CD4-positive, CD25-positive, alpha-beta regulatory T cell (primary cell): ENCODE measurements around the gene LAMP5. TPM values are rescaled to one million over a fixed set of nuclear protein-coding genes. Genes with fewer than 3 reads are reported as not detected.

ENCODE experiments used
- ATAC-seq, 2 donors: fragments of 150-1000 bp; cut with Tn5 transposase; one replicate each; pipeline ENCODE4 v1.10.0; 2021; ENCODE audit warnings: low read depth in 2 of 2, moderate number of reproducible peaks in 2 of 2, moderate library complexity in 1 of 2
- DNase-seq, 3 donors: peaks; one replicate each; pipeline versions ENCODE4 v3.0.0 to v3.0.0-alpha.2; 2012 to 2022; ENCODE audit warnings: mixed read lengths in 1 of 3
- H3K27ac ChIP-seq: one replicate; pipeline ENCODE4 v1.7.0; 2013; ENCODE audit warnings: mild to moderate bottlenecking, low read length; ENCODE audit not compliant: insufficient read depth, poor library complexity, severe bottlenecking
- H3K27me3 ChIP-seq: one replicate; pipeline ENCODE4 v1.7.0; 2013; ENCODE audit warnings: low read length; ENCODE audit not compliant: control insufficient read depth, insufficient read depth
- H3K36me3 ChIP-seq: one replicate; pipeline ENCODE4 v1.7.0; 2013; ENCODE audit warnings: mild to moderate bottlenecking, low read length, moderate library complexity; ENCODE audit not compliant: control insufficient read depth, insufficient read depth
- H3K4me1 ChIP-seq: 2 replicates; pipeline ENCODE4 v1.7.0; 2013; ENCODE audit warnings: mild to moderate bottlenecking, low read length; ENCODE audit not compliant: insufficient read depth, control insufficient read depth, poor library complexity, severe bottlenecking
- H3K4me3 ChIP-seq: one replicate; pipeline ENCODE4 v1.7.0; 2013; ENCODE audit warnings: low read depth, mild to moderate bottlenecking, low read length, moderate library complexity
- H3K9me3 ChIP-seq, 2 experiments: 1 replicate in 1 of 2; 2 replicates in 1 of 2; pipeline ENCODE4 v1.7.0; 2013; ENCODE audit warnings: low read length in 2 of 2, mild to moderate bottlenecking in 1 of 2, moderate library complexity in 1 of 2; ENCODE audit not compliant: control insufficient read depth in 2 of 2
- H3K27ac Mint-ChIP-seq, 3 donors: one replicate each; pipeline ENCODE4 v1.8.0; 2020 to 2022; ENCODE audit warnings: mild to moderate bottlenecking in 3 of 3, mixed read lengths in 3 of 3, moderate library complexity in 2 of 3
- H3K27me3 Mint-ChIP-seq: one replicate; pipeline ENCODE4 v1.8.0; 2022; ENCODE audit warnings: mild to moderate bottlenecking, mixed read lengths
- H3K36me3 Mint-ChIP-seq: one replicate; pipeline ENCODE4 v1.8.0; 2020; ENCODE audit warnings: mixed read lengths
- H3K4me1 Mint-ChIP-seq, 4 donors: one replicate each; pipeline ENCODE4 v1.8.0; 2020 to 2022; ENCODE audit warnings: mixed read lengths in 4 of 4, mild to moderate bottlenecking in 1 of 4
- H3K4me3 Mint-ChIP-seq, 4 donors: one replicate each; pipeline ENCODE4 v1.8.0; 2020 to 2022; ENCODE audit warnings: mild to moderate bottlenecking in 4 of 4, mixed read lengths in 4 of 4, moderate library complexity in 3 of 4
- H3K9me3 Mint-ChIP-seq, 7 donors: one replicate each; pipeline ENCODE4 v1.8.0; 2020 to 2022; ENCODE audit warnings: mixed read lengths in 7 of 7, mild to moderate bottlenecking in 3 of 7, moderate library complexity in 2 of 7
- polyA plus RNA-seq, 4 donors: library from polyadenylated mRNA; unstranded; fragments of 300-500 nt; fragmentation: Illumina TruSeq; gene quantifications; one replicate each; pipeline ENCODE4 v1.2.3, GENCODE V29; 2021
- total RNA-seq: library from RNA; stranded (reverse); gene quantifications from one replicate; pipeline ENCODE4 v1.2.3, GENCODE V29; 2022

LAMP5 gene
- total and polyA plus RNA-seq, 5 donors from 2014 or later: not detected

DNA sequence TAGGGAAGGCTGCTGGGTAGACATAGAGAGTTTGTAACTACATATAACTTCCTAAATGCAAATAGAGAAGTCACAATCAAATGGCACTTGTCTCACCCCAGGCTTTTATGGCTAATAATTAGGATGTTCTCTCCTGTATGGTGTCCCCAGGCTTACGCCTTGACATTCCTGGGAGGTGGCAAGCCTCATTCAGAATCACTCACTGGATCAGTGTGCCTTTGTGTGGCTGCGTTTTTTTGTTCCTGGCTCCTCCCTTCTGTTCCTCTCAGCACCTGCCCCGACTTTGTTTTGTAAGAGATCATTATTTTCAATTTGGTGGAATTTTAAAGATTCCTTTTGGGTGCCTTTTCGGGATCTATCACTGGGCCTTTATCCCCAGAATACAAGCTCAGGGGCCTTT, 5.7 kb downstream of the LAMP5 start:
- Histone ChIP-seq H3K27me3 (peaks cover 6% of the 10 kb centered on the region), H3K27ac (no peak overlapping the region), H3K4me3 (no peak overlapping the region), H3K4me1 (no peaks in the 10 kb centered on the region), H3K36me3 (no peaks in the 10 kb centered on the region), H3K9me3 (no peaks in the 10 kb centered on the region)
- Mint-ChIP-seq H3K27ac (no peak overlapping the region), H3K36me3 (no peaks in the 10 kb centered on the region), H3K9me3 (peaks cover 0 to 2% (median 0%) of the 10 kb centered on the region in 7 donors), H3K27me3 (peaks cover 18% of the 10 kb centered on the region), H3K4me3 (no peak overlapping the region), H3K4me1 (no peaks in the 10 kb centered on the region)
- DNase-seq: no peak
- no peak for ATAC-seq

DNA sequence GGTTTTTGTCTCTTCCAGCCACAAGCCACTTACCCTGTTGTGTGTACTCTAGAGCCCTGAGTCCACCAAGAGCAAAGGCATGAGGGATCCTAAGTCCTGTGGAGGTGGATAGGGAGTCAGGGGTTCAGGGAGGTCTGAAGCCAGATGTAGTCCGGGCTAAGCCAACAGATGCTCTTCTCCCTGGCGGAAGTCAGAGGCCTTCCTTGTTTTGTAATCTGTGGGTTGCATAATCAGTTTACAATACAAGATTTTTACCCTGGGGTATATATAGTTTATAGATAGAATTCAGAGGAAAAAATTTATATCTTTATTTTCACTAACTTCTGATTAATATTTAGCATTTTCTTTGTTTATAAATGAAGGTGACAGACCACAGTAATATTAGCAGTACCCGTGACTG, 9.2 kb downstream of the LAMP5 start:
- no peak for ATAC-seq
- Histone ChIP-seq H3K36me3 (no peaks in the 10 kb centered on the region), H3K4me1 (no peaks in the 10 kb centered on the region), H3K4me3 (no peak overlapping the region), H3K9me3 (no peaks in the 10 kb centered on the region), H3K27me3 (no peaks in the 10 kb centered on the region), H3K27ac (no peak overlapping the region)
- Mint-ChIP-seq H3K9me3 (peaks cover 0 to 3% (median 0%) of the 10 kb centered on the region in 7 donors), H3K4me3 (no peak overlapping the region), H3K27me3 (no peaks in the 10 kb centered on the region), H3K4me1 (no peaks in the 10 kb centered on the region), H3K27ac (no peak overlapping the region), H3K36me3 (no peaks in the 10 kb centered on the region)
- no peak for DNase-seq

DNA sequence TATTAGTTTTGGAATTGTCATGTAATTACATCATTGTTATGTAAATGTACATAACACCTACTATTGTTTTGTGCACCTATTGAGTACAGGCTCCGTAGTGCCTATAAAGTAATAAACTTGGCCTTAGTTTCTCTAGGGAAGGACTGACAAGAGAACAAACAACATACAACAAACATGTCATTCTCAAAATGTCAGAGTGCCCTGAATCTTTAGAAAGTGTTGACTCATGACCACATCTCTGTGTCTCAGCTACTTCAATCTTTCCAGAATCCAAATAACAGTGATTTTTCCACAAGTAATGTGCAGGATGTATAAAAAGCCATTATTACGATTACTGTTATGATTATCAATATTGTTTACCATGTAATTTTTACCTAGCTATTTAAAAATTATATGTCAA, 17.2 kb downstream of the LAMP5 start:
- no peaks in the 10 kb centered on the region for H3K27me3 Mint-ChIP-seq
- Histone ChIP-seq H3K27me3 (no peaks in the 10 kb centered on the region), H3K27ac (no peak overlapping the region), H3K9me3 (no peaks in the 10 kb centered on the region), H3K4me1 (no peaks in the 10 kb centered on the region), H3K36me3 (no peaks in the 10 kb centered on the region), H3K4me3 (no peak overlapping the region)
- no peaks in the 10 kb centered on the region for H3K36me3 Mint-ChIP-seq
- no peaks in the 10 kb centered on the region for H3K4me1 Mint-ChIP-seq
- H3K9me3 Mint-ChIP-seq: peaks cover 0 to 1% (median 0%) of the 10 kb centered on the region in 7 donors
- DNase-seq: no peak
- no peak overlapping the region for H3K4me3 Mint-ChIP-seq
- no peak overlapping the region for H3K27ac Mint-ChIP-seq
- no peak for ATAC-seq

DNA sequence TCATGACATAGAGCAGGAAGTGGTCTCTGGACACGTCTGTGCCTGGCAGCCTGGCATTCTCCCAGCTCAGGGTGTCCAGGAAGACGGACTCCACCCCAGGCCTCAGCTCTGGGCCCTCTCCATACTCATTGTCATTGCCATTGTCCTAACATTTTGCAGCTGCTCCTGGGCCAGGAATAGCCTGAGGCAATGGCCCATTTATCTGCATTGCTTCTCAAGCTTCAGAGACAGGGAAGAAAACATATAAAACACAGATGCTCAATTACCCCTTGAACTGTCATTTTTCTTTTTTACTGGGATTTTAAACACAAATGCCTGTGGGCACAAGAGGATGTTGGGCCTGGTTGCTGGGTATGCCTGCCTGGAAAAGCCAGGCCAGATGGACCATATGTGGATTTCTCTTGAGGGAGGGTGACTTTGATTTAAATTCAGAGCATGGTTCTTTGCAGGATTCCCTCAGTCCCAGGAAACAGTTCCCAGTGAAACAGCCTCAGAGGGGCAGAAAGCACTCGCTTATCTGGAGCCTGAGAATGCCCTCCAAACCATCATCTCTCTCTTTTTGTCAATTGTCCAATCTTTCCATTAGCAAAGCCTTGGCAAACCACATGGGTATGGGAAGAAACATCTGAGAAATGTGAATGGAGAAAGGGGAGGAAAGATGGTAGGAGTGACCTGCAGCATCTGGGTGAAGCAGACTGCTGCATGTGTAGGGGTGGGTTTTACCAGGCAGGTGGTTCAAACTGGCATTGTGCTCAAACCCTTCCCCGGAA, 17.9 kb downstream of the LAMP5 start:
- peaks cover 0 to 2% (median 0%) of the 10 kb centered on the region in 7 donors for H3K9me3 Mint-ChIP-seq
- H3K27ac Mint-ChIP-seq: no peak overlapping the region
- H3K4me3 ChIP-seq: no peak overlapping the region
- H3K36me3 ChIP-seq: no peaks in the 10 kb centered on the region
- no peaks in the 10 kb centered on the region for H3K4me1 ChIP-seq
- no peaks in the 10 kb centered on the region for H3K36me3 Mint-ChIP-seq
- DNase-seq (no peak), ATAC-seq (no peak)
- H3K27me3 Mint-ChIP-seq: no peaks in the 10 kb centered on the region
- H3K27me3 ChIP-seq: no peaks in the 10 kb centered on the region
- H3K4me3 Mint-ChIP-seq: no peak overlapping the region
- H3K4me1 Mint-ChIP-seq: no peaks in the 10 kb centered on the region
- no peak overlapping the region for H3K27ac ChIP-seq
- no peaks in the 10 kb centered on the region for H3K9me3 ChIP-seq

DNA sequence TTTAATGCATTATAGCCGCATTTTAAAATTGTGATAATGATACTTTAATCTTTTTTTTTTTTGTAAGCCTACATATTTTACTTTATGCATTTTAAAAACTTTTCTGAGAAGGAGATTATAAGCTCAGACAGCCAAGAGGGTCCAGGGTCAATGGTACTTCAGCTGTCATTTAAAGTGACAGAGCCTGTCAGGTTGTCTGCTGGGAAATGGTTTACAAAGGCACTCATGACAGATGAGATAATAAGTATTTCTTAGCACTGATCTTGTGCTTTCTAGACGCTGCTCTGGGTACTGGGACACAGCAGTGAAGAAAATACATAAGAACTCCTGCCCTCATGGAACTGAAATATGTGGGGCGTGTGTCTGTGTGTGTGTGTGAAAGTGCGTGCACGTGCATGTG, 19.6 kb downstream of the LAMP5 start:
- DNase-seq (no peak), ATAC-seq (no peak)
- Mint-ChIP-seq H3K4me1 (no peaks in the 10 kb centered on the region), H3K27ac (no peak overlapping the region), H3K9me3 (peaks cover 0 to 1% (median 0%) of the 10 kb centered on the region in 7 donors), H3K27me3 (no peaks in the 10 kb centered on the region), H3K4me3 (no peak overlapping the region), H3K36me3 (no peaks in the 10 kb centered on the region)
- Histone ChIP-seq H3K27me3 (no peaks in the 10 kb centered on the region), H3K4me1 (no peaks in the 10 kb centered on the region), H3K4me3 (no peak overlapping the region), H3K36me3 (no peaks in the 10 kb centered on the region), H3K9me3 (no peaks in the 10 kb centered on the region), H3K27ac (no peak overlapping the region)

DNA sequence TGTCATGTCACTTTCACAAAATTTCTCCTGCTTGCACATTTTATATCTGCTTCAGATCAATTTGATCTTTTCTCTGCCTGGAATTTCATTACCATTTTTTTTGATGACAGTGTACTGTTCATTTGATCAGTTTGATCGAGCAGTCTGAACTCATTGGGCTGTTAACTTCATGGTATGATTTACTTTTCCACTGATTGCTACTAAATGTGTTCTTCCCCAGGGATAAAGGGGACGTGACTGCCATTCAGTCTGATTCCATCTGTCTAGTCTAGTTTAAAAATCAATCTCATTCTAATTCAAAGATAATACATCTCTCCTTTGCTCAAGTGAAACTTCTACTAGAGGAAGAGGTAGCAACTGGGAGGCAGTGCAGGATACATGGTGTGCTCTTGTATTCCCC, 21.1 kb downstream of the LAMP5 start:
- Mint-ChIP-seq H3K4me3 (no peak overlapping the region), H3K9me3 (peaks cover 0 to 1% (median 0%) of the 10 kb centered on the region in 7 donors), H3K27me3 (no peaks in the 10 kb centered on the region), H3K36me3 (no peaks in the 10 kb centered on the region), H3K4me1 (no peaks in the 10 kb centered on the region), H3K27ac (no peak overlapping the region)
- Histone ChIP-seq H3K9me3 (no peaks in the 10 kb centered on the region), H3K4me3 (no peak overlapping the region), H3K36me3 (no peaks in the 10 kb centered on the region), H3K27ac (no peak overlapping the region), H3K4me1 (no peaks in the 10 kb centered on the region), H3K27me3 (no peaks in the 10 kb centered on the region)
- DNase-seq (no peak), ATAC-seq (no peak)

DNA sequence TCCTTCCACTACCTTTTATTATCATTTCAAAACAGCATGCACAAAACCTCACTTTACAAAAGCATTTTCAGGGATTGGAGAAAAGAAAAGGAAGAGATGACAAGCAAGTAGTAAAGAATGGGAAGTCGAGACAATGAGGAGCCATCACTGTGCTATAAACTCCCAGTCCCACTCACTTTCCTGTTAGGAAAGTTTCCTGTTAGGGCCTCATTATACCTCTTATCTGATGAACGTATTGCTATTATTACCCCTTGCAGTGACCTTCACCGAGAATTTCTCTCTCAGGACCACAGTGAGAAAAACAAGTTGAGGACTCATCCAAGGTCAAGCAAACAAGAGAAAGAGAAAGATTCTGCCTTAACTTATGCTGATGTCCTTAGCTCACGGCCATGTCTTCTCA, 28.8 kb downstream of the LAMP5 start:
- Mint-ChIP-seq H3K4me1 (no peaks in the 10 kb centered on the region), H3K27ac (no peak overlapping the region), H3K4me3 (no peak overlapping the region), H3K9me3 (peaks cover 0 to 6% (median 0%) of the 10 kb centered on the region in 7 donors), H3K36me3 (no peaks in the 10 kb centered on the region), H3K27me3 (peaks cover 4% of the 10 kb centered on the region)
- H3K27ac ChIP-seq: no peak overlapping the region
- H3K9me3 ChIP-seq: no peaks in the 10 kb centered on the region
- DNase-seq (no peak), ATAC-seq (no peak)
- H3K4me1 ChIP-seq: no peaks in the 10 kb centered on the region
- H3K27me3 ChIP-seq: no peaks in the 10 kb centered on the region
- H3K4me3 ChIP-seq: no peak overlapping the region
- H3K36me3 ChIP-seq: no peaks in the 10 kb centered on the region

DNA sequence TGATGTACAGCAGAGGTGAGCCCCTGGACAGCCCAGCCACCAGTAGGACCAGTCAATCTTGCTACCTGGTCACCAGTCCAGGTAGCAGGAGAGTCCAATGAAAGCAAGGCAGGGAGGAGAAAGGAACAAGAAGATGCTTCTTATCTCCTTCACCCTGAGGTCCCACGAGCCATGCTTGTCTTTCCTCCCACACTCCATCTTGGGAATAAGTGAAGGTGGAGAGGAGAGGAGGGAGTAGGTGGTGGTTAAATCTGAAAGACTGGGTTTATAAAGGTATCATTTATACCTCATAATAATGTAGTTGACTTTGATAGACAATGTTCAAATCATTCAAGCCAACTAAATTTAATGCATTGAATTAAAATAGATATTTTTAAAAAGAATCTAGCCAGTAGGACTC, 35.9 kb downstream of the LAMP5 start:
- Mint-ChIP-seq H3K4me3 (no peak overlapping the region), H3K9me3 (peaks cover 0 to 11% (median 1%) of the 10 kb centered on the region in 7 donors), H3K27ac (no peak overlapping the region), H3K36me3 (no peaks in the 10 kb centered on the region), H3K4me1 (no peaks in the 10 kb centered on the region), H3K27me3 (no peaks in the 10 kb centered on the region)
- no peak overlapping the region for H3K4me3 ChIP-seq
- ATAC-seq: no peak
- no peaks in the 10 kb centered on the region for H3K27me3 ChIP-seq
- no peaks in the 10 kb centered on the region for H3K9me3 ChIP-seq
- no peak for DNase-seq
- H3K36me3 ChIP-seq: no peaks in the 10 kb centered on the region
- no peak overlapping the region for H3K27ac ChIP-seq
- H3K4me1 ChIP-seq: no peaks in the 10 kb centered on the region
